HFFc6 (cell line): ENCODE measurements around the gene PTGES3L. TPM values are rescaled to one million over a fixed set of nuclear protein-coding genes. Genes with fewer than 3 reads are reported as not detected.
A peak's percentile ranks its signal among the peaks of the same experiment; 100 is the strongest.

Experiments
- DNase-seq: peaks from one replicate; pipeline ENCODE4 v3.0.0-alpha.2; 2018
- H3K27ac Mint-ChIP-seq: 2 replicates; pipeline ENCODE4 v1.8.0; 2020; ENCODE audit warnings: mild to moderate bottlenecking, mixed read lengths
- H3K27me3 Mint-ChIP-seq: 2 replicates; pipeline ENCODE4 v1.8.0; 2021; ENCODE audit warnings: mild to moderate bottlenecking, moderate library complexity, mixed read lengths; ENCODE audit not compliant: insufficient read depth
- H3K36me3 Mint-ChIP-seq: 2 replicates; pipeline ENCODE4 v1.8.0; 2021; ENCODE audit warnings: low read depth, mixed read lengths
- H3K4me1 Mint-ChIP-seq: 2 replicates; pipeline ENCODE4 v1.8.0; 2020; ENCODE audit warnings: low read depth, mixed read lengths
- H3K4me3 Mint-ChIP-seq: 2 replicates; pipeline ENCODE4 v1.8.0; 2020; ENCODE audit warnings: mild to moderate bottlenecking, moderate library complexity, mixed read lengths
- H3K9me3 Mint-ChIP-seq: 2 replicates; pipeline ENCODE4 v1.8.0; 2020; ENCODE audit warnings: mild to moderate bottlenecking, mixed read lengths
- total RNA-seq, 6 experiments: library from RNA; stranded (reverse); fragmentation: NEBNext Ultra II Directional; extraction: Animal tissue kit (Norgen Biotek cat#: 25700); gene quantifications; 2 replicates in 1 of 6; 3 replicates in 5 of 6; pipeline ENCODE4 v1.2.3, GENCODE V29; 2021
- TF ChIP-seq, protein P1 (sequence below): fragments of 200-600 bp; sonication (generic); IDR thresholded peaks from 2 replicates; pipeline ENCODE4 v1.5.0; 2021; ENCODE audit warnings: antibody characterized with exemption, mild to moderate bottlenecking

Gene PTGES3L
- total RNA-seq, 6 experiments from 2014 or later = 0.87 to 1.3 (median 1.1) TPM

DNA sequence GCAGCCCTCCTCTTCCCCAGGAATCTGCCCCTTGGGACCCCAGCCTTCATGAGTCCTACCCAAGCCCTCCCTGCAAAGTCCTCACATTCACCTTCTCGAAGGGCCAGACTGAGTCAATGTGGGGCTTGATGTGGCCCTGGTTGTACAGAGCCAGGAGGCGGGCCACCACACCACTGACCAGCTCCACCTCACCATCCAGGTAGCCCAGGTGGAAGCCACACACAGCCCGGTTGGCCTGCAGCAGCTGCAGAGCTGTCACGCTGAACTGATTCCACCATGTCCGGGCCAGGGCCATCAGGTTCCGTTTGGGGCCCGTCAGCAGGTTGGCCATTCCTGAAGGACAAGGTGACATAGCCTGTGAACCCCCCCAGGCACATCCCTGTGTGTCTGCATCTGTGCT is 36.3 kb upstream of the PTGES3L start:
- Mint-ChIP-seq H3K9me3 (no peaks in the 10 kb centered on the region), H3K36me3 (peaks cover 9% of the 10 kb centered on the region), H3K27ac (no peak overlapping the region), H3K4me1 (peaks cover 42% of the 10 kb centered on the region), H3K4me3 (no peak overlapping the region), H3K27me3 (no peaks in the 10 kb centered on the region; the same call in 1 of the 2 replicates)
- DNase-seq = no peak
- TF ChIP-seq, protein P1, sequence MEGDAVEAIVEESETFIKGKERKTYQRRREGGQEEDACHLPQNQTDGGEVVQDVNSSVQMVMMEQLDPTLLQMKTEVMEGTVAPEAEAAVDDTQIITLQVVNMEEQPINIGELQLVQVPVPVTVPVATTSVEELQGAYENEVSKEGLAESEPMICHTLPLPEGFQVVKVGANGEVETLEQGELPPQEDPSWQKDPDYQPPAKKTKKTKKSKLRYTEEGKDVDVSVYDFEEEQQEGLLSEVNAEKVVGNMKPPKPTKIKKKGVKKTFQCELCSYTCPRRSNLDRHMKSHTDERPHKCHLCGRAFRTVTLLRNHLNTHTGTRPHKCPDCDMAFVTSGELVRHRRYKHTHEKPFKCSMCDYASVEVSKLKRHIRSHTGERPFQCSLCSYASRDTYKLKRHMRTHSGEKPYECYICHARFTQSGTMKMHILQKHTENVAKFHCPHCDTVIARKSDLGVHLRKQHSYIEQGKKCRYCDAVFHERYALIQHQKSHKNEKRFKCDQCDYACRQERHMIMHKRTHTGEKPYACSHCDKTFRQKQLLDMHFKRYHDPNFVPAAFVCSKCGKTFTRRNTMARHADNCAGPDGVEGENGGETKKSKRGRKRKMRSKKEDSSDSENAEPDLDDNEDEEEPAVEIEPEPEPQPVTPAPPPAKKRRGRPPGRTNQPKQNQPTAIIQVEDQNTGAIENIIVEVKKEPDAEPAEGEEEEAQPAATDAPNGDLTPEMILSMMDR = no peak

DNA sequence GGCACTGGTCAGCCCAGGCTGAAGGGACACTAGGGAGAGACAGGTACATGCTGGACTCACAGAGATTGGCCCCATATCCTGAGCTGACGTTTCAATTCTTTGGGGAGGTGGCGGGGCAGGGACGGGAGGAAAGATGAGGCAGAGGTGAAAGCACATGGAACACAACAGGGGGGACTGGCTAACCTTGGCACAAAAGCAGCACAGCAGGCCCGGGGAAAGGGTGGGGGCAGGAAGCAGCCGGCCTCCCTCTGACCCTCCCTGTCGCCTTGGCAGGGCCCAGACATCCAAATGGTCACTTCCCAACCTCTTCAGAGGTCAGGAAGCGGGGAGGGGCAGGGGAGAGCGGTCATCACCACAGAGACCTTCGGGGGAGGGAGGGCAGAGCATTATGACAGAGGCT is 35.7 kb upstream of the PTGES3L start:
- no peak for DNase-seq
- peaks cover 45% of the 10 kb centered on the region for H3K4me1 Mint-ChIP-seq
- no peaks in the 10 kb centered on the region; the same call in 1 of the 2 replicates for H3K27me3 Mint-ChIP-seq
- no peak overlapping the region for H3K4me3 Mint-ChIP-seq
- H3K9me3 Mint-ChIP-seq = no peaks in the 10 kb centered on the region
- TF ChIP-seq, protein P1 = no peak
- no peak overlapping the region; the same call in 1 of the 2 replicates for H3K27ac Mint-ChIP-seq
- H3K36me3 Mint-ChIP-seq = peaks cover 9% of the 10 kb centered on the region

DNA sequence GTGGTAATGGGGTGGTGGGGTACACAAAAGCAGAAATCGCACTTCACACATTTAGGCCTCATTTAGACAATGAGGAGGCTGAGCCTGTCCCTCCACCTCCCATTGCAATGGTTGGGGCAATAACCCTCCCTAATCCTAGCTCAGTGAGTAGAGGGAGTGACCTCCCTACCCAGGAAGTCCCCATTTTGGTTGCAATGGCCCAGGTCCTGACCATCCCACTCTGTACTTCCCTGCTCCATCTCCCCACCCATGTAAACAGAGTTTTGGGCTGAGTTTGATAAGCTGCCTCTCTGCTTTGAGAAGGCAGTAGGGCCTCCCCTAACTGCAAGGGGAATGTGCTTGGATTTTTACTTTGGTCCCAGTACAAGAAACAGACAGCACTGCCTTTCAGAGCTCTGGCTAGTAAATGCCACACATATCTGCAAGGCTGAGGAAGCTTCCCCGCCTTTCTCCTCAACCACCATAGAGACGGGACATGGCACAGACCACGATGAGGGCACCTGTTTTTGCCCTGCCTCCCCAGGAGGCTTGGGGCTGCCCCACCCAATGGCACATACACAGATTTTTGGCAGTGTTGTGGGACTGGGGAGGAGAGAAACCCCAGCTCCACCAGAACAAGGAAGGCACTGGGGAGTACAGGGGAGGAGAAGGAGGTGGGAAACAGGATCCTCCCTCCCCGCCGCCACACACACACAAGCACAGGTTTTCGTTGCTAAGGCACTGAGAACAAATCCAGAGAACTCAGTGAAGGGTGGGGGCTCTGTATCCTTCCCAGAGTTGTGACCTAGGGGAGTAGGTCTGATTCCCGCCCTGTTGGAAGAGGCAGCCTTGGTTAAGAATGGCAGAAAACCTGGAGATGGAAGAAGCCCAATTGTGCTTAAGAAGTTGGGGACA is 35.0 kb upstream of the PTGES3L start:
- Mint-ChIP-seq H3K4me1 (peaks cover 43% of the 10 kb centered on the region), H3K9me3 (no peaks in the 10 kb centered on the region), H3K4me3 (no peak overlapping the region), H3K27me3 (no peaks in the 10 kb centered on the region; the same call in 1 of the 2 replicates), H3K27ac (no peak overlapping the region; the same call in 1 of the 2 replicates), H3K36me3 (peaks cover 9% of the 10 kb centered on the region)
- TF ChIP-seq, protein P1 = no peak
- no peak for DNase-seq

DNA sequence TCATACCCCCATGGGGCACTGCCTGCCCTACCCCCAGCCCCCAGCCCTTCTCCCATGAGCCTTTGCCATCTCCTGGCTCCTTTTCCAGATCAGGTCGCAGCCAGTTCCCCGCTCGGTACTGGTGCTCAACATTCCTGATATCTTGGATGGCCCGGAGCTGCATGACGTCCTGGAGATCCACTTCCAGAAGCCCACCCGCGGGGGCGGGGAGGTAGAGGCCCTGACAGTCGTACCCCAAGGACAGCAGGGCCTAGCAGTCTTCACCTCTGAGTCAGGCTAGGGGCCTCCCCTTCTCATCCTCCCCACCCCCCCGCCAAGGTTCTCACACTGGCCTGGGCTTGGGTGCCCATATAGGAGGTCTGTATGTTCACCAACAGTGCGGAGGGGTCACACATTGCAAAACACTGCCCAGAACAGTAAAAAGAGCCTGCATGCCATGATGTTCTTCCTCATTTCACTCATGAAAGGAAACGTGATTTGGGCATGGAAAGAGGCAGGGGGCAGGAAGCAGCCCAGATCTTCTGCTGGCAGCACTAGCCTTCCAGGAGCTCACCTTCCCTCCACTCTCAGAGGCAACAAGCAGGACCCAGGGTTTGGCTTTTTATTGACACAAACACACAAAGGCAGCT is 34.3 kb upstream of the PTGES3L start:
- no peak for DNase-seq
- no peaks in the 10 kb centered on the region; the same call in 1 of the 2 replicates for H3K27me3 Mint-ChIP-seq
- H3K4me3 Mint-ChIP-seq = no peak overlapping the region
- peaks cover 9% of the 10 kb centered on the region for H3K36me3 Mint-ChIP-seq
- H3K9me3 Mint-ChIP-seq = no peaks in the 10 kb centered on the region
- peaks cover 35% of the 10 kb centered on the region for H3K4me1 Mint-ChIP-seq
- TF ChIP-seq, protein P1 = no peak
- no peak overlapping the region; the same call in 1 of the 2 replicates for H3K27ac Mint-ChIP-seq

DNA sequence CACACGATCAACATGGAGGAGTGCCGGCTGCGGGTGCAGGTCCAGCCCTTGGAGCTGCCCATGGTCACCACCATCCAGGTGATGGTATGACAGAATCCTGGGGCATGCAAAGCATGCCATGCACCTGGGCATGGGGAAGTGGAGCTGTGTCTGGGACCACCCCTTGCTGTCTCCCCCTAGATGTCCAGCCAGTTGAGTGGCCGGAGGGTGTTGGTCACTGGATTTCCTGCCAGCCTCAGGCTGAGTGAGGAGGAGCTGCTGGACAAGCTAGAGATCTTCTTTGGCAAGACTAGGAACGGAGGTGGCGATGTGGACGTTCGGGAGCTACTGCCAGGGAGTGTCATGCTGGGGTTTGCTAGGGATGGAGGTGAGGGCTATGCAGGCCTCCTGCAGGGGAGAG is 33.4 kb upstream of the PTGES3L start:
- Mint-ChIP-seq H3K4me3 (no peak overlapping the region), H3K9me3 (no peaks in the 10 kb centered on the region), H3K4me1 (peaks cover 27% of the 10 kb centered on the region), H3K27ac (0 out of 2 replicates have a peak overlapping the region, but pooled peaks have one; percentile 25), H3K36me3 (peaks cover 9% of the 10 kb centered on the region), H3K27me3 (no peaks in the 10 kb centered on the region; the same call in 1 of the 2 replicates)
- TF ChIP-seq, protein P1 = no peak
- DNase-seq = no peak
